K562 (cell line): ENCODE measurements around the gene COL6A1. TPM values are rescaled to one million over a fixed set of nuclear protein-coding genes. Genes with fewer than 3 reads are reported as not detected.

ENCODE experiments used
- ATAC-seq: fragments of 200-7000 bp; cut with Tn5 transposase; 3 replicates; pipeline ENCODE4 v1.9.1; 2020; ENCODE audit warnings: moderate library complexity
- BruUV-seq: library from RNA; stranded (reverse); fragments of 400-500 nt; replicated peaks from 2 replicates; lab custom pipeline; 2021; lab: Mats Ljungman, UMichigan
- CTCF ChIA-PET: fragments of 300-600 bp; formaldehyde crosslinking; extraction: SDS; loops from one replicate; lab custom pipeline; 2021; ENCODE audit warnings: low intra/inter-chr PET ratio; lab: Yijun Ruan, JAX
- POLR2A ChIA-PET: fragments of 300-600, 350-650 bp; sonication (Branson Sonifier 250); formaldehyde crosslinking; extraction: SDS; loops from one replicate; lab custom pipeline; 2021; ENCODE audit warnings: antibody characterized with exemption, inconsistent platforms; lab: Yijun Ruan, JAX
- DNase-seq, 4 experiments: peaks; one replicate each; pipeline versions ENCODE4 v3.0.0 to v3.0.0-alpha.2; 2011 to 2018; ENCODE audit warnings: low spot score in 3 of 4, mixed read lengths in 3 of 4; ENCODE audit errors: extremely low read depth in 1 of 4
- FAIRE-seq: peaks from 2 replicates; lab custom pipeline; 2011; peaks lifted over from hg19 to GRCh38; lab: Jason Lieb, UNC
- H2AFZ ChIP-seq: 2 replicates; pipeline ENCODE4 v1.6.0; 2011; ENCODE audit warnings: low read depth, low read length, control low read depth, inconsistent platforms
- H3K27ac ChIP-seq: fragments of 200-600 bp; 3 replicates; pipeline ENCODE4 v1.8.0; 2011; ENCODE audit warnings: low read depth, mild to moderate bottlenecking, control low read depth, inconsistent platforms, low read length, moderate library complexity, mixed read lengths; ENCODE audit errors: extremely low read depth
- H3K27me3 ChIP-seq, 2 experiments: fragments of 300-600 bp in 1 of 2; 2 replicates in 1 of 2; 3 replicates in 1 of 2; pipeline versions ENCODE4 v1.6.0 to v1.8.0; 2011; ENCODE audit warnings: inconsistent platforms in 2 of 2, low read length in 2 of 2, mild to moderate bottlenecking in 1 of 2, mixed read lengths in 1 of 2, moderate library complexity in 1 of 2; ENCODE audit not compliant: control insufficient read depth in 2 of 2, insufficient read depth in 2 of 2
- H3K36me3 ChIP-seq: fragments of 300-600 bp; 3 replicates; pipeline ENCODE4 v1.8.0; 2011; ENCODE audit warnings: mild to moderate bottlenecking, low read length, inconsistent platforms; ENCODE audit not compliant: control insufficient read depth, insufficient read depth
- H3K4me1 ChIP-seq, 2 experiments: fragments of 200-600 bp in 1 of 2; replicated peaks in 1 of 2; 2 replicates in 1 of 2; 3 replicates in 1 of 2; pipeline versions ENCODE4 v1.5.1 to v1.8.0; 2011; ENCODE audit warnings: inconsistent platforms in 2 of 2, low read length in 2 of 2, mild to moderate bottlenecking in 1 of 2, mixed read lengths in 1 of 2, moderate library complexity in 1 of 2; ENCODE audit not compliant: control insufficient read depth in 2 of 2, insufficient read depth in 2 of 2
- H3K4me2 ChIP-seq: 2 replicates; pipeline ENCODE4 v1.6.1; 2011; ENCODE audit warnings: low read length, control low read depth, inconsistent platforms, mixed read lengths; ENCODE audit not compliant: insufficient read depth
- H3K4me3 ChIP-seq: fragments of 200-600 bp; sonication (generic), shearing (Covaris generic); 2 replicates; pipeline ENCODE4 v1.5.1; 2016; ENCODE audit warnings: control low read depth, inconsistent platforms
- H3K79me2 ChIP-seq: fragments of 200-600 bp; 3 replicates; pipeline ENCODE4 v1.8.0; 2011; ENCODE audit warnings: low read length, inconsistent platforms; ENCODE audit not compliant: control insufficient read depth, insufficient read depth
- H3K9ac ChIP-seq, 2 experiments: 2 replicates each; pipeline versions ENCODE4 v1.6.0 to v1.6.1; 2011; ENCODE audit warnings: low read depth in 2 of 2, low read length in 2 of 2, control low read depth in 1 of 2, inconsistent platforms in 1 of 2, mild to moderate bottlenecking in 1 of 2, mixed read lengths in 1 of 2; ENCODE audit not compliant: insufficient read depth in 1 of 2
- H3K9me1 ChIP-seq: one replicate; pipeline ENCODE4 v1.6.0; 2011; ENCODE audit warnings: inconsistent platforms, mild to moderate bottlenecking, low read length, moderate library complexity; ENCODE audit not compliant: control insufficient read depth, insufficient read depth
- H3K9me3 ChIP-seq: replicated peaks from 2 replicates; pipeline ENCODE4 v1.5.1; 2011; ENCODE audit warnings: low read depth, low read length, inconsistent platforms; ENCODE audit not compliant: control insufficient read depth, insufficient read depth
- H4K20me1 ChIP-seq: replicated peaks from 2 replicates; pipeline ENCODE4 v1.6.1; 2011; ENCODE audit warnings: low read length, inconsistent platforms, mixed read lengths; ENCODE audit not compliant: control insufficient read depth, insufficient read depth
- ZNF407 ChIP-seq: fragments of 450-650 bp; IDR thresholded peaks from 2 replicates; pipeline ENCODE4 v1.6.1; 2016; ENCODE audit warnings: low read depth
- WGBS: fragments of 100-300 bp; shearing (Covaris generic); methylation state at CpG from one replicate; pipeline ENCODE4 v1.1.6; 2016; ENCODE audit warnings: low coverage, mixed read lengths; ENCODE audit not compliant: insufficient coverage; ENCODE audit errors: missing lambda C conversion rate; 5-methylcytosine and 5-hydroxymethylcytosine counted together
- in situ Hi-C: fragments of 300-500 bp; cut with MboI; formaldehyde crosslinking; loops from 4 replicates; pipeline ENCODE4 v1.15.0; 2018; ENCODE audit warnings: inconsistent platforms, mixed read lengths
- intact Hi-C: fragments of 100-400 bp; cut with micrococcal nuclease; formaldehyde crosslinking; loops from 2 replicates; pipeline ENCODE4 v1.14.2; 2022
- polyA plus RNA-seq, 8 experiments: library from polyadenylated mRNA; depleted of rRNA in 4 of 8; stranded (reverse) in 5 of 8; unstranded in 3 of 8; fragments of >200 nt; fragmentation: Nextera tagmentation in 2 of 8; fragmentation: Illumina TruSeq in 1 of 8; extraction: Ambion mirVana in 2 of 8; extraction: Trizol in 1 of 8; gene quantifications; 2 replicates each; pipeline versions ENCODE4 v1.2.1 to v1.2.3, GENCODE V29; 2011 to 2014; ENCODE audit warnings: inconsistent platforms in 1 of 8, missing spikeins in 1 of 8
- total RNA-seq, 7 experiments: library from RNA; depleted of rRNA in 6 of 7; stranded (reverse); fragments of >200 nt in 6 of 7; fragmentation: Illumina TruSeq in 2 of 7; extraction: Trizol in 2 of 7; gene quantifications; 2 replicates each; pipeline versions ENCODE4 v1.2.1 to v1.2.3, GENCODE V29; 2011 to 2021; ENCODE audit warnings: low replicate concordance in 1 of 7

COL6A1 gene
- total and polyA plus RNA-seq, 9 of the 15 experiments (the other 6 are each of a cell fraction or from before 2014, with no cell fraction given): 0.07 to 1.3 (median 0.14) TPM; not detected in 3

DNA sequence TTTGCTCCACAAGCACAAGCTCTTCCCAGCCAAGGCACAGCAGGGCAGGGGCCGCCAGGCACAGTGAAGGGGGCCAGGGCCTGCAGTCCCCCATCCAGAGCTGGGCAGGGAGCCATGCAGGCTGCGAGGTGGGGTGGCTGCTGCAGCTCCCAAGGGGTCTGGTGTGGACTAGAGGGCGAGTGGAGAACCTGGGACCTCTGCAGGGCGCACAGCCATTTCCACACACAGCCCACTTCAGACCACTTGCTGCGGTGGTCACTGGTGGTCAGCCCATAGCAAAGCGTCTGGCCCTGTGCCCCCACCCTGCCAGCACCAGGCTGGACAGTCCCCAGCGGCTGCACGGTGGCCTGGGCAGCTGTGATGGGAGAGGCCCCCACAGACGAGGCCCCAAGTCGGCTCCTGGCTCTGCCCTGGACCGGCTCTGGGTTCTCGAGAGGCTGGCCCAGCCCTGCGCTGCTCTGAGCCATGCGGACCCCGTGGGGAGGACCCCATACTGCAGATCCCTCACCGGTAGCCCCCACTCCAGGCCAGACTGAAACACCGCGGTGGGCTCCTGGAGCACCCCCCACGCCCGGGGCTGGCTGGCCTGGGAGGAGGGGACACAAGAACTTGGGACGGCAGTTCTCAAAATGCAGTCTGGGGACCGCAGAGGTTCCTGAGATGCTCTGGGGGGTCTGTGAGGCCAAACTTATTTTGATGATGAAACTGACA lies 69.3 kb downstream of the COL6A1 start:
- WGBS: 17% methylated on average over 22 of the region's 22 CpGs
- FAIRE-seq: no peak

More for the DNA sequence above, 69.3 kb downstream of the COL6A1 start:
- ATAC-seq (no peak), DNase-seq (no peak)
- H3K79me2 ChIP-seq: no peaks in the 10 kb centered on the region
- intact Hi-C loops: no loop called here
- no peak for TF ChIP-seq ZNF407
- H3K9ac ChIP-seq: no peak overlapping the region
- H3K4me1 ChIP-seq: peaks cover 0 to 22% of the 10 kb centered on the region in 2 experiments; a peak in 1 of 5 replicates
- POLR2A ChIA-PET: no interaction called here
- H2AFZ ChIP-seq: no peak overlapping the region
- CTCF ChIA-PET: no interaction called here
- no peak overlapping the region for H3K27ac ChIP-seq
- BruUV-seq: no TSS peak
- H3K4me2 ChIP-seq: no peak overlapping the region
- H3K9me1 ChIP-seq: no peaks in the 10 kb centered on the region
- H3K4me3 ChIP-seq: no peak overlapping the region
- peaks cover 8 to 38% of the 10 kb centered on the region in 2 experiments; a peak in 4 of 5 replicates for H3K27me3 ChIP-seq
- H3K36me3 ChIP-seq: no peaks in the 10 kb centered on the region
- H3K9me3 ChIP-seq: no peaks in the 10 kb centered on the region
- in situ Hi-C loops: no loop called here
- H4K20me1 ChIP-seq: no peaks in the 10 kb centered on the region
